ENCODE data around the gene TMEM132D.

GRCh38 chr12:129298921-129299320, 604.9 kb downstream of the TMEM132D start:
- TF ChIP-seq CTCF (conservative IDR thresholded peaks at IDR 0.05; ENCODE audit: low read depth, low read length): no peak
- no peak for TF ChIP-seq MAZ (IDR thresholded peaks at IDR 0.05; ENCODE audit: borderline replicate concordance, low read depth, low read length)
- no peak for TF ChIP-seq CHD1 (IDR thresholded peaks at IDR 0.05; ENCODE audit: low read depth, low read length)
- no peak for TF ChIP-seq FOS (IDR thresholded peaks at IDR 0.05; ENCODE audit: low read depth, low read length)
- no peak for TF ChIP-seq MAFK (IDR thresholded peaks at IDR 0.05; ENCODE audit: low read depth, low read length)
- TF ChIP-seq SMC3 (IDR thresholded peaks at IDR 0.05; ENCODE audit: low read depth, low read length): no peak
- no peak for TF ChIP-seq RAD21 (IDR thresholded peaks at IDR 0.05; ENCODE audit: low read length)
- no peak for TF ChIP-seq POLR2A (IDR thresholded peaks at IDR 0.05; ENCODE audit: low read depth, low read length)
- TF ChIP-seq MXI1 (IDR thresholded peaks at IDR 0.05; ENCODE audit: borderline replicate concordance, low read depth, low read length): no peak
- TF ChIP-seq CEBPB (IDR thresholded peaks at IDR 0.05; ENCODE audit: low read depth, low read length): no peak
- no peak for TF ChIP-seq RFX5 (IDR thresholded peaks at IDR 0.05; ENCODE audit: low read depth, low read length)
- TF ChIP-seq RCOR1 (IDR thresholded peaks at IDR 0.05; ENCODE audit: insufficient replicate concordance, low read length): no peak
- no peak for TF ChIP-seq ELK1 (IDR thresholded peaks at IDR 0.05; ENCODE audit: borderline replicate concordance, low read depth, low read length)
